Measurements from ENCODE around the gene TTLL11. TPM values are rescaled to one million over a fixed set of nuclear protein-coding genes. Genes with fewer than 3 reads are reported as not detected.

TTLL11 gene
- total and polyA plus RNA-seq, 4 donors = 12.3 to 21.1 (median 19.1) TPM

DNA sequence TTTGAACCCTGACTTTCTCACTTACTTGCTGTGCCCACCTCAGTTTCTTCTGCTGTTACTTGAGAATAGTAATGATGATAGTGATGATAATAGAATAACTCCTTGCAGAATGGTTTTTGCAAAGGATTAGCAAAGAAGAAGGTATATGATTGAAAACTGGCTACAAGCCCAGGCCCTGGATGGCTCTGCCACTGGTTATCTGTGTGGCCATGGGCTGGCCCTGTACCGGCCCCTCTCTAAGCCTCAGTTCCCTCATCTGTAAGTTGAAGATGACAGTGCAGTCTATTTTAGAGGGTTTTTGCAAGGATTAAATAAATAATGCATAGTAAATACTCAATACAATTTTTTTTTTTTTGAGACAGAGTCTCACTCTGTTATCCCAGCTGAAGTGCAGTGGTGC, 6.2 kb downstream of the TTLL11 start:
- no peak for DNase-seq (ENCODE audit: low read depth in 4 of 6, low spot score in 6 of 6)
- Histone ChIP-seq H3K27me3 (ENCODE audit: control insufficient read depth, insufficient read depth, low read length) (no peaks in the 10 kb centered on the region), H3K36me3 (ENCODE audit: control insufficient read depth, insufficient read depth, low read length) (no peaks in the 10 kb centered on the region), H3K4me3 (ENCODE audit: low read depth, low read length) (no peak overlapping the region), H3K27ac (ENCODE audit: low read depth, low read length) (no peak overlapping the region), H3K9me3 (ENCODE audit: control insufficient read depth, insufficient read depth, low read length) (no peaks in the 10 kb centered on the region), H3K4me1 (ENCODE audit: control insufficient read depth, insufficient read depth, low read length) (peaks cover 16% of the 10 kb centered on the region)
- no CpG with 5 or more reads among the region's 1 CpG for WGBS (ENCODE audit: insufficient coverage)

DNA sequence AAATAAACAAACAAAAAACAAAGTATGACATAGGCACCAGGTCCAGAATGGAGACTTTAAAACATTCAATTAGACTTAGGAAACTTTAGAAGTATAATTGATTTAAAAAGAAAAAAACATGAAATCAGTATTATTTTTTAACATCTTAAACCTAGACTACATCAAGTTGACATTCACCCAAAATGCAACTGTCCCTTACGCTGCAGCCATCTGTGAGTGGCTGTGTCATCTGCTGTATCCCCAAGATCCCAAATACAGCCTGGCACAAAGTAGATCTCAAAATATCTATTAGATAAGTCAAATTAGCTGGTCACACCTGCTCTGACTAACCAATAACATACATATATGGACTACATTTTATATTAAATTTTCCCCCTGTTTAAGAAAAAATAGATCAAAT, 7.8 kb downstream of the TTLL11 start:
- H3K27me3 ChIP-seq (ENCODE audit: control insufficient read depth, insufficient read depth, low read length) = no peaks in the 10 kb centered on the region
- H3K9me3 ChIP-seq (ENCODE audit: control insufficient read depth, insufficient read depth, low read length) = no peaks in the 10 kb centered on the region
- DNase-seq (ENCODE audit: low read depth in 4 of 6, low spot score in 6 of 6) = no peak
- H3K36me3 ChIP-seq (ENCODE audit: control insufficient read depth, insufficient read depth, low read length) = no peaks in the 10 kb centered on the region
- H3K4me1 ChIP-seq (ENCODE audit: control insufficient read depth, insufficient read depth, low read length) = peaks cover 9% of the 10 kb centered on the region
- H3K27ac ChIP-seq (ENCODE audit: low read depth, low read length) = no peak overlapping the region
- WGBS (ENCODE audit: insufficient coverage) = no CpG with 5 or more reads among the region's 1 CpG
- no peak overlapping the region for H3K4me3 ChIP-seq (ENCODE audit: low read depth, low read length)

DNA sequence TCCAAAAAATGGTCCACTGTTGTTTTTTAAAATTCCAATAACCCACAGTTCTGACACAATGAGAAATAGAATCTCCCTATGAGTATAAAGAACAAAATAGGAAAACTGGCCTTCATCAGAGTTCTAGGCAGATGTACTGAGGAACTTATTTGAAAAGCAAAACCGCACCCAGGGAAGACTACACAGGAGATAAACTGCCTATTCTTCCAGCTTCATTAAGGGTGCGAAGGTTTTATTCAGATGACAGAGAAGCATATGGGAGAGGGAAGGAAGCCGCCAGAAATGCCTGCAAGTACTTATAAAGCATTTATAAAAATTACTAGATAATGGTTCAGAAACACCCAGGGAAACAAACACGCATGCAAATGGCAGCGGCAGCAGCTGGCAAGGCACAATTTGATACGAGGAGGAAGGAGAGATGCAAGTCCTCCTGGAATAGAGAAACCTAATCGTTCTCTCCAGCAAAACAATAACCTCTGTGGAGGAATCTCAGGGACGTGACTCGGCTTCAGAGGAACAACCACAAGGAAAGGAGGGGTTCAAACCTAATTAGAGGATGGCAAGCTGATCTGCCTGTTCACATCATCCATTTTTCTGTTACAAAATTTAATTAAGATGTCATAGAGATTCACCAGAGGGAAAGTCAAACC, 9.0 kb downstream of the TTLL11 start:
- peaks cover 9% of the 10 kb centered on the region for H3K4me1 ChIP-seq (ENCODE audit: control insufficient read depth, insufficient read depth, low read length)
- no peak overlapping the region for H3K4me3 ChIP-seq (ENCODE audit: low read depth, low read length)
- H3K27ac ChIP-seq (ENCODE audit: low read depth, low read length) = no peak overlapping the region
- 20% methylated on average over 1 of the region's 9 CpGs for WGBS (ENCODE audit: insufficient coverage)
- DNase-seq (ENCODE audit: low read depth in 4 of 6, low spot score in 6 of 6) = peak in 2 of 6 donors; percentile 37 to 93
- no peaks in the 10 kb centered on the region for H3K27me3 ChIP-seq (ENCODE audit: control insufficient read depth, insufficient read depth, low read length)
- no peaks in the 10 kb centered on the region for H3K36me3 ChIP-seq (ENCODE audit: control insufficient read depth, insufficient read depth, low read length)
- H3K9me3 ChIP-seq (ENCODE audit: control insufficient read depth, insufficient read depth, low read length) = no peaks in the 10 kb centered on the region

DNA sequence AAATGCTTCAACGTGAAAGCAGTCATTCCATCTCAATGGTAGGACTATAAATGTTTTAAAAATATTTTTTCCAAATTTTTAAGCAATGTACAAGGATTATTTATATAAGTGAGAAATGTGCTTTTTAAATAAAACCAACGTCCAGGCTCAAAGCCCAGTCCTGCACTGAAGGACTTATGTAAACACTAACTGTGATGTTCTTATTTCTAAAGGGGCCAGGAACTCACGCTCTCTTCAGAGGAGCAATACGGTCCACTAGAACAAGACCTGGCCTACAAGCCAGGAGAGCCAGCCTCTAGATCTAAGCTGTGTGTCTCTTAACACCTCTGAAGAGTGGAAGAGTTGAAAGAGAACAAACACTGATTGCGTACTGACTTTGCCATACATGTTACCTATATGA, 12.1 kb downstream of the TTLL11 start:
- H3K9me3 ChIP-seq (ENCODE audit: control insufficient read depth, insufficient read depth, low read length) = peaks cover 2% of the 10 kb centered on the region
- no peaks in the 10 kb centered on the region for H3K27me3 ChIP-seq (ENCODE audit: control insufficient read depth, insufficient read depth, low read length)
- no peak for DNase-seq (ENCODE audit: low read depth in 4 of 6, low spot score in 6 of 6)
- 69% methylated on average over 2 of the region's 5 CpGs for WGBS (ENCODE audit: insufficient coverage)
- no peaks in the 10 kb centered on the region for H3K36me3 ChIP-seq (ENCODE audit: control insufficient read depth, insufficient read depth, low read length)
- H3K4me1 ChIP-seq (ENCODE audit: control insufficient read depth, insufficient read depth, low read length) = peaks cover 9% of the 10 kb centered on the region
- no peak overlapping the region for H3K4me3 ChIP-seq (ENCODE audit: low read depth, low read length)
- H3K27ac ChIP-seq (ENCODE audit: low read depth, low read length) = no peak overlapping the region

DNA sequence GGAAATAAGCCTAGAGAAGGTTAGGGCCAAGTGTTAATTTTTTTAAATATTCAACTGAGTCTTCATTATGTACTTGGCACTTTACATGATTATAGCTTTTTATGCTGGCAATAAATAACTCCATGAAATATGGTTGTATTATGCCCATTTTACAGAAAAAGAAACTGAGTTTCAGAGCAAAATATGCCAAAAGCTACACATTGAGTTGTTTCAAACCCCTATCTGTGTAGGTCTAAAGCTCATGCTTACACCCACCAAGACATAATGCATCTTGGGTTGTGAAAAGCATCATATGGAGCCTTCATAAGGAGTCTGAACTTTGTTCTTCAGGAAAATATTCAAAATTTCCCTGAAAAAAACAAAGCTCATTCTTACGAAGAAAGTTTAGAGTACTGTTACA, 14.6 kb downstream of the TTLL11 start:
- peaks cover 4% of the 10 kb centered on the region for H3K4me1 ChIP-seq (ENCODE audit: control insufficient read depth, insufficient read depth, low read length)

DNA sequence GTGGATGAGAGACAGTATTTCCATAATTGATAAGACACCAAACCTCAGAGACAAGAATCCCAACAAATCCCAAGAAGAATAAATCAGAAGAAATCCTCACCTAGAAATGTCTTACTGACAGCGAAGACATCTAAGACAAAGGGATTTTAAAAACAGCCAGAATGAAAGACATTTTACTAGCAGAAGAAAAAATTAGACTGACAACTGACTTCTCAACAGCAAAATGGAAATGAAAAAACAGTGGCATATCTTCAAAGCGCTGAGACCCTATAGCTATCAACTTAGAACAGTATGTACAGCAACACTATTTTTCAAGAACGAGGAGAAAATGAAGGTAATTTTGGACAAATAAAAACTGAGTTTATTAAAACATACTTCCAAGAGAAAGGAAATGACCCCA, 16.3 kb downstream of the TTLL11 start:
- no peak overlapping the region for H3K27ac ChIP-seq (ENCODE audit: low read depth, low read length)
- no peaks in the 10 kb centered on the region for H3K27me3 ChIP-seq (ENCODE audit: control insufficient read depth, insufficient read depth, low read length)
- H3K9me3 ChIP-seq (ENCODE audit: control insufficient read depth, insufficient read depth, low read length) = peaks cover 2% of the 10 kb centered on the region
- H3K4me3 ChIP-seq (ENCODE audit: low read depth, low read length) = no peak overlapping the region
- H3K4me1 ChIP-seq (ENCODE audit: control insufficient read depth, insufficient read depth, low read length) = peaks cover 4% of the 10 kb centered on the region
- 100% methylated on average over 1 of the region's 3 CpGs for WGBS (ENCODE audit: insufficient coverage)
- no peaks in the 10 kb centered on the region for H3K36me3 ChIP-seq (ENCODE audit: control insufficient read depth, insufficient read depth, low read length)
- no peak for DNase-seq (ENCODE audit: low read depth in 4 of 6, low spot score in 6 of 6)

More for the DNA sequence above, 14.6 kb downstream of the TTLL11 start:
- Histone ChIP-seq H3K4me3 (ENCODE audit: low read depth, low read length) (no peak overlapping the region), H3K27ac (ENCODE audit: low read depth, low read length) (no peak overlapping the region), H3K36me3 (ENCODE audit: control insufficient read depth, insufficient read depth, low read length) (no peaks in the 10 kb centered on the region), H3K9me3 (ENCODE audit: control insufficient read depth, insufficient read depth, low read length) (peaks cover 2% of the 10 kb centered on the region), H3K27me3 (ENCODE audit: control insufficient read depth, insufficient read depth, low read length) (no peaks in the 10 kb centered on the region)
- no CpG with 5 or more reads among the region's 1 CpG for WGBS (ENCODE audit: insufficient coverage)
- DNase-seq (ENCODE audit: low read depth in 4 of 6, low spot score in 6 of 6) = no peak

DNA sequence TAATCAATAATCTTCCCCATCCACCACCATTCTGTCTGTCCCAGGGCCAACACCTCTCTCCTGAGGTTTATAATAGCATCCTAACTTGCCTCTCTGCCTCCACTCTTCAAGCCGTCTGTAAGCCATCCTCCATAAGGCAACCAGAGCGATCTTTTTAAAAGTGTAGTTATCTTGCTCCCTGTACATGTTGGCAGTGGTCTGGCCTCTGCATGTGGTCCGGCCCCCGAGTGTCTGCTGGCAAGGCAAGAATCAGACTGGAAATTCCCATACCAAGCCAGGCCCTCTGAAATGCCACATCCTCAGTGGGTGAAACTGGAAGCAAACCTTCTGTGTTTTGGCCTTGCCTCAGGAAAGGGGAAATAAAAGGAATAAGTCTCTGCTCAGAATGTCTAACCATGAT, 17.0 kb downstream of the TTLL11 start:
- Histone ChIP-seq H3K4me1 (ENCODE audit: control insufficient read depth, insufficient read depth, low read length) (peaks cover 8% of the 10 kb centered on the region), H3K27me3 (ENCODE audit: control insufficient read depth, insufficient read depth, low read length) (no peaks in the 10 kb centered on the region), H3K36me3 (ENCODE audit: control insufficient read depth, insufficient read depth, low read length) (no peaks in the 10 kb centered on the region), H3K27ac (ENCODE audit: low read depth, low read length) (no peak overlapping the region), H3K4me3 (ENCODE audit: low read depth, low read length) (no peak overlapping the region), H3K9me3 (ENCODE audit: control insufficient read depth, insufficient read depth, low read length) (peaks cover 2% of the 10 kb centered on the region)
- no peak for DNase-seq (ENCODE audit: low read depth in 4 of 6, low spot score in 6 of 6)
- 41% methylated on average over 2 of the region's 4 CpGs for WGBS (ENCODE audit: insufficient coverage)

DNA sequence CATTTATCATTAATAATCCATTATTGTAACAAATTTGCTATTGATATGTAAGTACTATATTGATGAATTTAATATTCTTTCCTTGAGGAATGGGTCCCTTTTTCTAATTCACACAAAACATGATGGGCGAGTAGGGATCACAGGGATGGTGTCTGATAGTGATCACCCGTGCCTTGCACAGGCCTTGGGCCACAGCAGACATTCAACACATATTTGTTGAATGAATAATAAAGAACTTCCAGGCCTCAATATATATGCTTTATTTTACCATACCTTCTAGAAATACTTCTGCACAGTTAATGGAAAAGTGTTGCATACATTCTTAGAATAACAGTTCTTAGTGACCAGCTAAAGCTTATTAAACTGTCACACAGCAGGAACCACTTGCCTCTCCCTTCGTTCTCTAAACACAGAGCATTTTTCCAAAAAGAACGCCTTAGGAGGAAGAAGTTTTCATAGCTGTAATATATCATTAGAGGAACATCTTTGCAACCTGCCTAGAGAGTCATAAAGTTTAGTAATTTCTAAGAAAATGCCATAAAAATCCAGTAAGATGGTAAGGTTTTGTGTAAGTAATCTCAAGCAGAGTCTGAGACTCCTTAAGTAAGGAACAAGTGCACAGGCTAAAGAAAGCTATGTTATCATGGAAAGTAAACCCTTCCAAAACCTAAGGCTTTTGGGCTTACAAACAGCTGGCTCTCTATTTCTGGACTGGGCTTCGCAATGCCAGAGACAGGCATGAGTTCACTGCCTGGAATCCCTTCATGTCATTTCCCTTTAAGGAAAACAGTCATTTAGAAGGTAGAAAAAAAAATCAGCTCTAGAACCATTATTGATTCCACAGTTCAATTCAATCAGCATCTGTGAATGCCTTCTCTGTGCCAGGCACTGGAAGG, 17.7 kb downstream of the TTLL11 start:
- Histone ChIP-seq H3K9me3 (ENCODE audit: control insufficient read depth, insufficient read depth, low read length) (peaks cover 2% of the 10 kb centered on the region), H3K27me3 (ENCODE audit: control insufficient read depth, insufficient read depth, low read length) (no peaks in the 10 kb centered on the region), H3K4me3 (ENCODE audit: low read depth, low read length) (no peak overlapping the region), H3K4me1 (ENCODE audit: control insufficient read depth, insufficient read depth, low read length) (peaks cover 13% of the 10 kb centered on the region), H3K27ac (ENCODE audit: low read depth, low read length) (no peak overlapping the region), H3K36me3 (ENCODE audit: control insufficient read depth, insufficient read depth, low read length) (no peaks in the 10 kb centered on the region)
- WGBS (ENCODE audit: insufficient coverage) = no CpG with 5 or more reads among the region's 5 CpGs
- peak in 1 of 6 donors; percentile 57 for DNase-seq (ENCODE audit: low read depth in 4 of 6, low spot score in 6 of 6)

DNA sequence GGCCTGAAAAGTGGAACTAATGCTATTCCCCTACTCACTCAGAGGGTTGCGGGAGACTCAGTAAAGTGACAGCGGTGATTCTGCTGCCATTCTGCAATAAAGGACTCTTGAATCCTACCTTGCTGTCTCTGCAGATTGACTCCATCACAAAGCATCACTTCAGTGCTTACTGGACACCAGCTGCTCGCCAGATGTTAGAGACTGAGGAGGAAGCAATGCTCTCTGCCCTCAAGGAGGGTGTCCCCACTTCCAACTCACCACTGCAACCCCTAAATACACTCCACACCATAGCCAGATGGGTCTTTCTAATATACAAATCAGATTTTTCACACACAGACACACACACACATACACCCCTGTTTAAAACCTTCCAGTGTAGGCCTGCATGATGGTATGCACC, 21.4 kb downstream of the TTLL11 start:
- H3K4me3 ChIP-seq (ENCODE audit: low read depth, low read length) = no peak overlapping the region
- peaks cover 13% of the 10 kb centered on the region for H3K4me1 ChIP-seq (ENCODE audit: control insufficient read depth, insufficient read depth, low read length)
- no peaks in the 10 kb centered on the region for H3K9me3 ChIP-seq (ENCODE audit: control insufficient read depth, insufficient read depth, low read length)
- no peaks in the 10 kb centered on the region for H3K27me3 ChIP-seq (ENCODE audit: control insufficient read depth, insufficient read depth, low read length)
- no peak overlapping the region for H3K27ac ChIP-seq (ENCODE audit: low read depth, low read length)
- DNase-seq (ENCODE audit: low read depth in 4 of 6, low spot score in 6 of 6) = peak in 1 of 6 donors; percentile 40
- WGBS (ENCODE audit: insufficient coverage) = 77% methylated on average over 3 of the region's 3 CpGs
- no peaks in the 10 kb centered on the region for H3K36me3 ChIP-seq (ENCODE audit: control insufficient read depth, insufficient read depth, low read length)

All from spinal cord (tissue), 10 donors.